Measurements from ENCODE around the gene CFAP99.

The CFAP99 gene

GRCh38 chr4:2437475-2438215 lies 18.9 kb downstream of the CFAP99 start:
- H4K20me1 ChIP-seq (ENCODE audit: insufficient read depth, low read length): no peaks in the 10 kb centered on the region
- H3K9ac ChIP-seq (ENCODE audit: low read depth, low read length): no peak overlapping the region
- no peaks in the 10 kb centered on the region for H3K36me3 ChIP-seq (ENCODE audit: insufficient read depth, low read length)
- no peaks in the 10 kb centered on the region for H3K9me3 ChIP-seq (ENCODE audit: insufficient read depth, low read length, severe bottlenecking)
- no peaks in the 10 kb centered on the region for H3K27me3 ChIP-seq (ENCODE audit: insufficient read depth, low read length, poor library complexity)
- no peak overlapping the region for H2AFZ ChIP-seq (ENCODE audit: low read depth, low read length)
- H3K4me1 ChIP-seq (ENCODE audit: insufficient read depth, low read length): no peaks in the 10 kb centered on the region
- H3K4me2 ChIP-seq (ENCODE audit: insufficient read depth, low read length): no peak overlapping the region
- no peaks in the 10 kb centered on the region for H3K79me2 ChIP-seq (ENCODE audit: insufficient read depth, low read length)
- ATAC-seq (ENCODE audit: insufficient read depth, low read depth): no peak
- no peak for TF ChIP-seq EZH2 (IDR thresholded peaks at IDR 0.05; ENCODE audit: borderline replicate concordance, low read depth, low read length, severe bottlenecking)
- no peak for TF ChIP-seq CTCF (IDR thresholded peaks at IDR 0.05; ENCODE audit: borderline replicate concordance, extremely low read depth, low read length, poor library complexity, severe bottlenecking)
- no peak overlapping the region for H3K27ac ChIP-seq (ENCODE audit: low read length)
- no peak overlapping the region for H3K4me3 ChIP-seq (ENCODE audit: low read depth in 1 of 2, low read length in 2 of 2)
- no peak for DNase-seq

GRCh38 chr4:2438822-2439718 lies 20.3 kb downstream of the CFAP99 start:
- Histone ChIP-seq H3K4me1 (ENCODE audit: insufficient read depth, low read length) (no peaks in the 10 kb centered on the region), H3K36me3 (ENCODE audit: insufficient read depth, low read length) (no peaks in the 10 kb centered on the region), H3K9ac (ENCODE audit: low read depth, low read length) (no peak overlapping the region), H3K27me3 (ENCODE audit: insufficient read depth, low read length, poor library complexity) (no peaks in the 10 kb centered on the region), H3K27ac (ENCODE audit: low read length) (no peak overlapping the region), H3K9me3 (ENCODE audit: insufficient read depth, low read length, severe bottlenecking) (no peaks in the 10 kb centered on the region), H3K4me3 (ENCODE audit: low read depth in 1 of 2, low read length in 2 of 2) (no peak overlapping the region), H3K79me2 (ENCODE audit: insufficient read depth, low read length) (no peaks in the 10 kb centered on the region), H3K4me2 (ENCODE audit: insufficient read depth, low read length) (no peak overlapping the region), H2AFZ (ENCODE audit: low read depth, low read length) (no peak overlapping the region), H4K20me1 (ENCODE audit: insufficient read depth, low read length) (no peaks in the 10 kb centered on the region)
- ATAC-seq (ENCODE audit: insufficient read depth, low read depth) (no peak), DNase-seq (no peak)
- TF ChIP-seq EZH2 (IDR thresholded peaks at IDR 0.05; ENCODE audit: borderline replicate concordance, low read depth, low read length, severe bottlenecking) (no peak), CTCF (IDR thresholded peaks at IDR 0.05; ENCODE audit: borderline replicate concordance, extremely low read depth, low read length, poor library complexity, severe bottlenecking) (no peak)

- Histone ChIP-seq H3K27ac (ENCODE audit: low read length) (no peak overlapping the region), H3K4me2 (ENCODE audit: insufficient read depth, low read length) (no peak overlapping the region), H4K20me1 (ENCODE audit: insufficient read depth, low read length) (no peaks in the 10 kb centered on the region), H3K27me3 (ENCODE audit: insufficient read depth, low read length, poor library complexity) (no peaks in the 10 kb centered on the region), H3K79me2 (ENCODE audit: insufficient read depth, low read length) (no peaks in the 10 kb centered on the region), H2AFZ (ENCODE audit: low read depth, low read length) (no peak overlapping the region), H3K9ac (ENCODE audit: low read depth, low read length) (no peak overlapping the region), H3K9me3 (ENCODE audit: insufficient read depth, low read length, severe bottlenecking) (no peaks in the 10 kb centered on the region), H3K36me3 (ENCODE audit: insufficient read depth, low read length) (no peaks in the 10 kb centered on the region), H3K4me3 (ENCODE audit: low read depth in 1 of 2, low read length in 2 of 2) (no peak overlapping the region), H3K4me1 (ENCODE audit: insufficient read depth, low read length) (no peaks in the 10 kb centered on the region)
- ATAC-seq (ENCODE audit: insufficient read depth, low read depth): peak; percentile 91
- TF ChIP-seq CTCF (IDR thresholded peaks at IDR 0.05; ENCODE audit: borderline replicate concordance, extremely low read depth, low read length, poor library complexity, severe bottlenecking): peak; percentile 84
- TF ChIP-seq EZH2 (IDR thresholded peaks at IDR 0.05; ENCODE audit: borderline replicate concordance, low read depth, low read length, severe bottlenecking): no peak
- DNase-seq: peak; percentile 69
Observed at GRCh38 chr4:2441393-2442174, 22.8 kb downstream of the CFAP99 start.
